Ishikawa (cell line): ENCODE measurements around the gene GDPD4.

ENCODE experiments used
- CREB1 ChIP-seq: IDR thresholded peaks from 2 replicates; pipeline ENCODE4 v1.6.1; 2012; ENCODE audit warnings: low read depth
- RAD21 ChIP-seq: IDR thresholded peaks from 2 replicates; pipeline ENCODE4 v1.6.1; 2012; ENCODE audit warnings: low read depth
- YY1 ChIP-seq: IDR thresholded peaks from 2 replicates; pipeline ENCODE4 v1.6.1; 2012; ENCODE audit warnings: low read depth
- TF ChIP-seq, protein P1 (sequence below): IDR thresholded peaks from 2 replicates; pipeline ENCODE4 v1.6.1; 2012

DNA sequence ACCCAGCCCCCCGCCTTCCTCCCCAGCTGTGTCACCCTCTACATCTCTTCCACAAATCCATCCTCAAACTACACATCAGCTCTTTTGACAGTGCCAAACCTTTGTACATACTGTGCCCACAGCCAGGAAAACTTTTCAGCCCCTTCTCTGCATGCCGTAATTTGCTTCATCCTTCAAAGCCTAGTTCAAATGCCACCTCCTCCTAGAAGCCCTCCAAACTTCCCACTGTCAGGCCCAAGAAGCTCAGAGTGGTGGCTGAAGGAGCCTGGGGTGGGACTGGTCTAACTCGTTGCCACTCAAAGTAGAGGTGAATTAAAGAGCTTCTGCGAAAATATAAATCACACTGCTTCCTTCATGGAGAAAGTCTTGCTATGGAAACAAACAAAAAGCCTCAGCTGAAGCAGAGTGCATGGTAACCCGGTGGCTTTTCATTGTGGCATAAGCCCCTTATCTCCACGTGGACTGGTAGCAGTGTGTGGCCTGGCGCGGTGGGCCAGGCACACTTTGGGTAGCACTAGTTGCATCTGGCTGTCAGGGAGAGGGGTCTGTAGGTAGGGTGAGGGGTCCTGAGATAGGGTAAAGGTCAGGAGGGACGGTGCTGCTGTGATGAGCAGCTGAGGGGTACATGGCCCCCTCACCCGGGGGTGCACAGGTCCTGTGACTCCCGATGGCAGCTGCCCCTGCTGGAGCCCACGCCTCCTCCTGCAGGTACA, 96.6 kb downstream of the GDPD4 start:
- TF ChIP-seq RAD21 (no peak), YY1 (no peak), CREB1 (no peak)
- TF ChIP-seq, protein P1, sequence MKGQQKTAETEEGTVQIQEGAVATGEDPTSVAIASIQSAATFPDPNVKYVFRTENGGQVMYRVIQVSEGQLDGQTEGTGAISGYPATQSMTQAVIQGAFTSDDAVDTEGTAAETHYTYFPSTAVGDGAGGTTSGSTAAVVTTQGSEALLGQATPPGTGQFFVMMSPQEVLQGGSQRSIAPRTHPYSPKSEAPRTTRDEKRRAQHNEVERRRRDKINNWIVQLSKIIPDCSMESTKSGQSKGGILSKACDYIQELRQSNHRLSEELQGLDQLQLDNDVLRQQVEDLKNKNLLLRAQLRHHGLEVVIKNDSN = no peak
